ENCODE data around the gene SSPN. TPM values are rescaled to one million over a fixed set of nuclear protein-coding genes. Genes with fewer than 3 reads are reported as not detected.

The SSPN gene
- polyA plus RNA-seq, 1 donor from 2014 or later, result 0.26 TPM

GRCh38 chr12:26298785-26299621 is 103.6 kb downstream of the SSPN start:
- H3K27me3 ChIP-seq (ENCODE audit: insufficient read depth, low read depth, low read length), result no peaks in the 10 kb centered on the region
- no peaks in the 10 kb centered on the region for H3K79me2 ChIP-seq (replicated peaks; ENCODE audit: insufficient read depth, low read length)
- no peak overlapping the region for H3K4me2 ChIP-seq (ENCODE audit: low read length)
- H4K20me1 ChIP-seq (ENCODE audit: insufficient read depth), result no peaks in the 10 kb centered on the region
- H3K9me2 ChIP-seq (ENCODE audit: insufficient read depth, low read length), result no peaks in the 10 kb centered on the region
- H3K4me3 ChIP-seq (ENCODE audit: low read length), result no peak overlapping the region
- no peak overlapping the region for H2AFZ ChIP-seq (ENCODE audit: low read depth, low read length)
- no peaks in the 10 kb centered on the region for H3K9me3 ChIP-seq (ENCODE audit: low read length)
- H3K36me3 ChIP-seq (ENCODE audit: insufficient read depth, low read length), result no peaks in the 10 kb centered on the region
- TF ChIP-seq SMC3 (conservative IDR thresholded peaks at IDR 0.05; ENCODE audit: poor library complexity) (no peak), EZH2 (IDR thresholded peaks at IDR 0.05; ENCODE audit: borderline replicate concordance, insufficient read depth, low read length, poor library complexity, severe bottlenecking) (no peak), POLR2AphosphoS5 (IDR thresholded peaks at IDR 0.05) (no peak), CTCF (IDR thresholded peaks at IDR 0.05; ENCODE audit: poor library complexity, severe bottlenecking) (no peak), EP300 (conservative IDR thresholded peaks at IDR 0.05; ENCODE audit: poor library complexity, severe bottlenecking) (no peak), MXI1 (conservative IDR thresholded peaks at IDR 0.05; ENCODE audit: poor library complexity, severe bottlenecking) (no peak), RAD21 (conservative IDR thresholded peaks at IDR 0.05) (no peak), TAF1 (IDR thresholded peaks at IDR 0.05; ENCODE audit: low read depth) (no peak), REST (IDR thresholded peaks at IDR 0.05; ENCODE audit: borderline replicate concordance) (no peak)
- H3K27ac ChIP-seq (ENCODE audit: low read length), result no peak overlapping the region
- no peaks in the 10 kb centered on the region for H3F3A ChIP-seq (ENCODE audit: insufficient read depth, low read length, poor library complexity, severe bottlenecking)
- H3K9ac ChIP-seq (ENCODE audit: low read length), result no peak overlapping the region

GRCh38 chr12:26299751-26300150 is 104.4 kb downstream of the SSPN start:
- H3K4me2 ChIP-seq (ENCODE audit: low read length), result no peak overlapping the region
- no peak overlapping the region for H3K27ac ChIP-seq (ENCODE audit: low read length)
- no peak overlapping the region for H2AFZ ChIP-seq (ENCODE audit: low read depth, low read length)
- no peaks in the 10 kb centered on the region for H3F3A ChIP-seq (ENCODE audit: insufficient read depth, low read length, poor library complexity, severe bottlenecking)
- no peak overlapping the region for H3K9ac ChIP-seq (ENCODE audit: low read length)
- no peak overlapping the region for H3K4me3 ChIP-seq (ENCODE audit: low read length)
- no peak for TF ChIP-seq POLR2AphosphoS5 (IDR thresholded peaks at IDR 0.05)
- no peak for TF ChIP-seq EZH2 (IDR thresholded peaks at IDR 0.05; ENCODE audit: borderline replicate concordance, insufficient read depth, low read length, poor library complexity, severe bottlenecking)
- TF ChIP-seq EP300 (conservative IDR thresholded peaks at IDR 0.05; ENCODE audit: poor library complexity, severe bottlenecking), result no peak
- no peak for TF ChIP-seq RAD21 (conservative IDR thresholded peaks at IDR 0.05)
- H3K79me2 ChIP-seq (replicated peaks; ENCODE audit: insufficient read depth, low read length), result no peaks in the 10 kb centered on the region
- H3K27me3 ChIP-seq (ENCODE audit: insufficient read depth, low read depth, low read length), result no peaks in the 10 kb centered on the region
- H3K36me3 ChIP-seq (ENCODE audit: insufficient read depth, low read length), result no peaks in the 10 kb centered on the region
- no peaks in the 10 kb centered on the region for H3K9me3 ChIP-seq (ENCODE audit: low read length)
- H4K20me1 ChIP-seq (ENCODE audit: insufficient read depth), result no peaks in the 10 kb centered on the region
- no peaks in the 10 kb centered on the region for H3K9me2 ChIP-seq (ENCODE audit: insufficient read depth, low read length)

Other genes with a start within 250 kb of the SSPN start
- gene RASSF8, start 236.9 kb upstream of the SSPN start, polyA plus RNA-seq, result 8.3 and 11.4 TPM in 2 replicates
- 0.12 TPM in 1 of 2 replicates, not detected in the other for gene BHLHE41, start 70.5 kb upstream of the SSPN start, polyA plus RNA-seq

All from neural cell (in vitro differentiated cells).